Measurements from ENCODE around the gene IP6K1.
"Not testable (repeated sequence)": the region's sequence is repeated elsewhere in the genome, so short reads cannot be mapped to it uniquely, and the experiment has no call there.

Gene IP6K1

GRCh38 chr3:49689046-49689907 lies 97.1 kb downstream of the IP6K1 start, which contains the start of the genes MST1 and RNF123:
TSS of gene MST1 (minus strand) at chr3:49689474. CDS start at chr3:49688691, 783 bp downstream.
TSS of gene RNF123 (plus strand) at chr3:49689557. CDS start at chr3:49691166, 1,609 bp downstream.
- DNase-seq (ENCODE audit: low spot score): peak; percentile 87

GRCh38 chr3:49688338-49689045 lies 97.8 kb downstream of the IP6K1 start:
- not testable (repeated sequence) for DNase-seq (ENCODE audit: low spot score)

DNA sequence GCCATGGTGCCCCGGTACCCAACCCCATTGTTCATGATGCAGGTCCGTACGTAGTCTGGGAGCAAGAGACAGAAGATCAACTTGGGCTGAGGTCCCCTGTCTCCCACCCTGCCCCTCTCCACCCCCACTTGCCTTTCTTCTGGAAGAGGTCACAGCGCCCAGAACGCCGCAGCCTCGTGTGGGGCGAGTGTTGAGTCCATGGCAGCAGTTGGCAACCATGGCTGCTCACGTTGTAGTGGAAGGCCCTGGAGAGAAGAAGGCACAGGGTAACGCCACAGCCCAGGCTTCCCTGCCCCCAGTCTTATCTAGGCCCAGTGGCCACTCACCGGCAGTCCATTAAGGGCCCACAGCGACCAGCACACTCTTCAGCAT lies 98.9 kb downstream of the IP6K1 start:
- not testable (repeated sequence) for DNase-seq (ENCODE audit: low spot score)

DNA sequence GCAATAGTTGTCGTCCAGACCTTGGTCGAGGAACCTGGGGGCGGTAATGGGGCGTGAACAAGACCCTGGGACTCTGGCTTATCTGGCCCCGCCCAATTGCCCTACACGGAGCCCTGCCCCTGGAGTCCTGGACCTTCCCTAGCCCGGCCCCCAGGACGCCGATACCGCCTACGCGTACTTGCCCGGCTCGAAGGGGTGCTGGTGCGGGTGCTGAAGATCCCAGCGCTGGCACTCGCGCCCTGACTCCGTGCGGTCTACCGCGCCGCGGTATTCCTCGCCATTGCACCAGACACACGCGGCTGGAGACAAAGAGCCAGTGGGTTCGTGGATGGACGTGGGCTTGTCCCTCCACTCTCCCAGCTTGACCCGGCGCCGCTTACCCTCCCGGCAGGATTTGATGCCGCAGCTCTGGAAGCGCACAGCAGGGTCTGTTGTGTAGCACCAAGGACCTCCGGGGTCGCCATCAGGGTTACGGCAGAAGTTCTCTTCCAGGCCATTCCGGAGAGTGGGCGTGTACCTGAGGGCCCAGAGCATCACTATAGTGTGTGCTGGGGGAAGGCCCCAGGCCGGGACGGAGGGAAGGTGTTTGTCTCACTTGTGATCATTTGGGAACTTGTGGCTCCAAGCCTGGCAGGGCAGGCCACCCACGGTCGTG lies 99.4 kb downstream of the IP6K1 start:
- not testable (repeated sequence) for DNase-seq (ENCODE audit: low spot score)

DNA sequence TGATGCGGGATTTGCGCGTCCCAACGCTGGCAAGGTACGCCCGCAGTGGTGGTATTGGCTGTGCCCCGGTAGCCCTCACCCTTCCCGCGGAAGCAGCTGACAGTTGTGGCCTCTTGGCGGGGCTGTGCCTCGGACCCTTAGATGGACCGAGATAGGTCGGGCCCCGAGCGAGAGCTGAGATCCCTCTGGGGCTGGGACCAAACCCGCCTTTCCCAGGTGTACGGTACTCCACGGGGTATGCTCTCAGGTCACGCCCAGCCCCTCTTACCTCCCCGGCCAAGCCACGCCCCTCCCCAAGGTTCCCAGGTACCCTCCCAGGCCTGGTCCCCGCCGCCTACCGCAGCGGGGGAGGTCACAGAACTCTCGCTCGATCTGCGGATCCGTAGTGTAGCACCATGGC lies 100.0 kb downstream of the IP6K1 start:
- DNase-seq (ENCODE audit: low spot score): not testable (repeated sequence)

GRCh38 chr3:49685846-49686245 lies 100.5 kb downstream of the IP6K1 start:
- not testable (repeated sequence) for DNase-seq (ENCODE audit: low spot score)

DNA sequence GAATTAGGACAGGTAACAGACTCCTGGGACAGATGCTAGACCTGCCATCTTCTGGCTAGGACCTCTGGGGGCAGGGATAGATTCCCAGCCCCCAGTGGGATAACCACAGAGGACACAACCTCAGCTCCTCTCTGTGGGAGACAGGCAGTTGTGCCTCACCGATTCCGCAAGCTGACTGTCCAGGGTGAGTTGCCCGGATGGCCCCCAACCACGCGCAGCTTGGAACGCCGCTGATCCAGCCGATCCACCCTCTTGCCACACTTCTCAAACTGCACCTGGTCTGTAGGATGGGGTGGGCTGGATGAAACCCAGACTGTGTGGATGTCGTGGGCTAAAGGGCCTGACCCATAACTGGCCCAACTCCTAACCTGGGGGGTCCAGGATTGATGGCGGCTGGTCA lies 101.2 kb downstream of the IP6K1 start:
- not testable (repeated sequence) for DNase-seq (ENCODE audit: low spot score)

DNA sequence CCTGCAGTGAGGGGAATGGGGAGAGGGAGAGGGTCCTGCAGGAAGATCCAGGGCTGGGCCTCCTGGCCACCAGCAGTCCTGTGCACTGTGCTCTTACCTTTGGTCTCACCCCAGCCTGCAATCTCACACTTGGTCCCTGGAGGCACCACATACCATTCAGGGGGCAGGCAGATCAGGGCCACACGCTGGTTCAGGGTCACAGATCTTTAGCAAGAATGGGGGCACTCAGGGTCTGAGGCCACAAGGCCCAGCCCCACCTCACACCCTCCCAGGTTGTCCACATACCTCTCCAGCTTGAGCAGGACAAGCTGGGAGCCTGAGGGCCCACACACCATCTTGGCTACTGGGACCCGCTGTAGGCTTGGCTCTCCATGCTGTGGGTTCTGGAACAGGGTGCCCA lies 101.9 kb downstream of the IP6K1 start:
- not testable (repeated sequence) for DNase-seq (ENCODE audit: low spot score)

GRCh38 chr3:49683162-49683561 lies 103.2 kb downstream of the IP6K1 start:
- peak; percentile 39 for DNase-seq (ENCODE audit: low spot score)

- DNase-seq (ENCODE audit: low spot score): no peak
Observed at GRCh38 chr3:49681543-49681942, 104.8 kb downstream of the IP6K1 start.

DNA sequence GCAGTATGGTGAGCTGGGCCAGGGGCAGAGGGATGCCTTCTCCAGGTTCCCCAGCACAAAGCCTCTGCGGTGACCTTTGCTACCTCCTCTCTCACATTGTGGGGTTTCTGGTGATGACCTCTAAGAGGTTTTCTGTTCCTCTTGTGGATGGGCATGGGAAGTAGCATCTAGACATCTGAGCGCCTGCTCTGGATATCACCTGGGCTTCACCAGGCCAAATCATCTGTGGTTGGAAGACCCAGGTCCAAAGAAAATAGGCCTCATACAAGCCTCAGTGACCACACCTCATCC lies 105.2 kb downstream of the IP6K1 start:
- DNase-seq (ENCODE audit: low spot score): no peak

- no peak for DNase-seq (ENCODE audit: low spot score)
Observed at GRCh38 chr3:49680493-49681231, 105.7 kb downstream of the IP6K1 start.

DNA sequence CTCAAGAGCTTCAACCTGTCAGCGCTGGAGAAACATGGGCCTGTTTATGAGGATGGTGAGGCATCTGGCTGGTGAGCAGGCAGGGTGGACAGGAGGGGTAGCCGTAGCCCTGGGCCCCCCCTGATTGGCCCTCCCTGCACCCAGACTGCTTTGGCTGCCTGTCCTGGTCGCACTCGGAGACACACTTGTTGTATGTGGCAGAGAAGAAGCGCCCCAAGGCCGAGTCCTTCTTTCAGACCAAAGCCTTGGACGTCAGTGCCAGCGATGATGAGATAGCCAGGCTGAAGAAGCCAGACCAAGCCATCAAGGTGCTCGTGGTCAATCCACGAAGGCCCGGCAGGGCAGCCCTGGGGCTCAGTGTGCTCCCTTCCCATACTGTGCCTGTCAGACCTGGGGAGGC lies 110.4 kb downstream of the IP6K1 start:
- DNase-seq (ENCODE audit: low spot score): no peak

DNA sequence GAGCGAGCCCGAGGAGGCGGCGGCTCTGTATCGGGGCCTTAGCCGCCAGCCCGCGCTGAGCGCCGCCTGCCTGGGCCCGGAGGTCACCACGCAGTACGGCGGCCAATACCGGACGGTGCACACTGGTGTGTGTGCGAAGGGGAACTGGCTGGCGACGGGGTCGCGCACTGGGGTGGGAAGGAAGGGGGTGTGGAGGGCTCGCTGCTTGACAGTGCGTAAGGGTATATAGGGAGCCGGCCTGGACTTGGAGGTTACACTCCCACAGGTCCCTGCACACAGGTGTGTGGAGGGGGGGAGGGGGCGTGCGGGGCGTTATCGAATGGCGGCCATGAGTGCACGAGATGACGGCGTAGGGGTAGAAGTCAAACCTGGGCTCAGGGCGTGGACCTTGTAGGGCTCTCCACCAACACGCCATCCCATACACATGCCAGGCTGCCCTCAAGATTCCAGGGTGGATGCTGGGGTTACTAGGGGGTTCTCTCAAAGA lies 111.8 kb downstream of the IP6K1 start:
- DNase-seq (ENCODE audit: low spot score): no peak
